ENCODE results near the gene RASAL1.

GRCh38 chr12:113056381-113056630 is 79.3 kb downstream of the RASAL1 start:
- TF ChIP-seq, protein P1, sequence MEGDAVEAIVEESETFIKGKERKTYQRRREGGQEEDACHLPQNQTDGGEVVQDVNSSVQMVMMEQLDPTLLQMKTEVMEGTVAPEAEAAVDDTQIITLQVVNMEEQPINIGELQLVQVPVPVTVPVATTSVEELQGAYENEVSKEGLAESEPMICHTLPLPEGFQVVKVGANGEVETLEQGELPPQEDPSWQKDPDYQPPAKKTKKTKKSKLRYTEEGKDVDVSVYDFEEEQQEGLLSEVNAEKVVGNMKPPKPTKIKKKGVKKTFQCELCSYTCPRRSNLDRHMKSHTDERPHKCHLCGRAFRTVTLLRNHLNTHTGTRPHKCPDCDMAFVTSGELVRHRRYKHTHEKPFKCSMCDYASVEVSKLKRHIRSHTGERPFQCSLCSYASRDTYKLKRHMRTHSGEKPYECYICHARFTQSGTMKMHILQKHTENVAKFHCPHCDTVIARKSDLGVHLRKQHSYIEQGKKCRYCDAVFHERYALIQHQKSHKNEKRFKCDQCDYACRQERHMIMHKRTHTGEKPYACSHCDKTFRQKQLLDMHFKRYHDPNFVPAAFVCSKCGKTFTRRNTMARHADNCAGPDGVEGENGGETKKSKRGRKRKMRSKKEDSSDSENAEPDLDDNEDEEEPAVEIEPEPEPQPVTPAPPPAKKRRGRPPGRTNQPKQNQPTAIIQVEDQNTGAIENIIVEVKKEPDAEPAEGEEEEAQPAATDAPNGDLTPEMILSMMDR (IDR thresholded peaks at IDR 0.05; ENCODE audit: low read depth, low read length), result no peak
- TF ChIP-seq EZH2phosphoT487 (IDR thresholded peaks at IDR 0.05; ENCODE audit: low read depth), result no peak
